SK-N-SH (cell line): ENCODE measurements around the gene WTAP. TPM values are rescaled to one million over a fixed set of nuclear protein-coding genes. Genes with fewer than 3 reads are reported as not detected.

Experiments used
- CTCF ChIA-PET: fragments of 300-600, 350-600 bp; formaldehyde crosslinking; extraction: SDS; loops from one replicate; lab custom pipeline; 2021; lab: Yijun Ruan, JAX
- POLR2A ChIA-PET: fragments of 350-600 bp; sonication (Branson Sonifier 250); formaldehyde crosslinking; extraction: SDS; loops from one replicate; lab custom pipeline; 2020; ENCODE audit warnings: antibody characterized with exemption, inconsistent platforms; lab: Yijun Ruan, JAX
- DNase-seq: peaks from one replicate; pipeline ENCODE4 v3.0.0; 2012
- H2AFZ ChIP-seq: fragments of 200-600 bp; sonication (generic); 2 replicates; pipeline ENCODE4 v1.8.1; 2016; ENCODE audit warnings: antibody characterized with exemption, mild to moderate bottlenecking, low read depth
- H3F3A ChIP-seq: fragments of 200-600 bp; sonication (generic); replicated peaks from 2 replicates; pipeline ENCODE3; 2016; ENCODE audit warnings: antibody characterized with exemption, mild to moderate bottlenecking; ENCODE audit not compliant: insufficient read depth
- H3K27ac ChIP-seq, 2 experiments: fragments of 200-500 bp in 1 of 2; fragments of 200-600 bp in 1 of 2; sonication (Bioruptor generic) in 1 of 2; sonication (generic), shearing (Covaris generic) in 1 of 2; 2 replicates each; pipeline versions ENCODE4 v1.5.1 to v1.6.1; 2014 to 2016; ENCODE audit warnings: low read depth in 2 of 2, inconsistent platforms in 1 of 2, low read length in 1 of 2, mild to moderate bottlenecking in 1 of 2, mixed read lengths in 1 of 2
- H3K27me3 ChIP-seq: fragments of 200-600 bp; sonication (generic), shearing (Covaris generic); 2 replicates; pipeline ENCODE4 v1.6.1; 2016; ENCODE audit warnings: mixed run types; ENCODE audit not compliant: insufficient read depth
- H3K36me3 ChIP-seq, 2 experiments: fragments of 200-500 bp in 1 of 2; fragments of 200-600 bp in 1 of 2; sonication (Bioruptor generic) in 1 of 2; sonication (generic) in 1 of 2; replicated peaks in 1 of 2; 2 replicates each; pipeline versions ENCODE3 to v1.5.1; 2014 to 2016; ENCODE audit warnings: low read length in 1 of 2, mild to moderate bottlenecking in 1 of 2; ENCODE audit not compliant: insufficient read depth in 2 of 2, control insufficient read depth in 1 of 2
- H3K4me1 ChIP-seq, 2 experiments: fragments of 200-500 bp in 1 of 2; fragments of 200-600 bp in 1 of 2; sonication (Bioruptor generic) in 1 of 2; sonication (generic), shearing (Covaris generic) in 1 of 2; 2 replicates each; pipeline versions ENCODE4 v1.5.1 to v1.6.1; 2014 to 2016; ENCODE audit warnings: low read depth in 1 of 2, low read length in 1 of 2, mixed run types in 1 of 2; ENCODE audit not compliant: insufficient read depth in 2 of 2, control insufficient read depth in 1 of 2
- H3K4me2 ChIP-seq: fragments of 200-600 bp; sonication (generic), shearing (Covaris generic); 2 replicates; pipeline ENCODE4 v1.6.1; 2017; ENCODE audit warnings: mixed run types
- H3K4me3 ChIP-seq, 2 experiments: fragments of 200-500 bp in 1 of 2; fragments of 200-600 bp in 1 of 2; sonication (Bioruptor generic) in 1 of 2; sonication (generic), shearing (Covaris generic) in 1 of 2; 2 replicates each; pipeline versions ENCODE4 v1.5.1 to v1.8.1; 2014 to 2016; ENCODE audit warnings: low read depth in 2 of 2, inconsistent platforms in 1 of 2, low read length in 1 of 2, mild to moderate bottlenecking in 1 of 2, mixed read lengths in 1 of 2, moderate library complexity in 1 of 2
- H3K79me2 ChIP-seq: fragments of 200-600 bp; sonication (generic); 2 replicates; pipeline ENCODE4 v1.8.1; 2017; ENCODE audit warnings: mild to moderate bottlenecking; ENCODE audit not compliant: insufficient read depth
- H3K9ac ChIP-seq: fragments of 200-600 bp; sonication (generic); 2 replicates; pipeline ENCODE4 v1.6.1; 2017; ENCODE audit warnings: mixed run types
- H3K9me2 ChIP-seq: fragments of 200-600 bp; sonication (generic); 2 replicates; pipeline ENCODE4 v1.6.1; 2017; ENCODE audit warnings: mixed run types
- H3K9me3 ChIP-seq: fragments of 200-600 bp; sonication (generic); 2 replicates; pipeline ENCODE4 v1.6.1; 2017; ENCODE audit warnings: mixed run types, mild to moderate bottlenecking, moderate library complexity
- H4K20me1 ChIP-seq: fragments of 200-600 bp; sonication (generic); 2 replicates; pipeline ENCODE4 v1.6.1; 2017; ENCODE audit warnings: mild to moderate bottlenecking, mixed run types; ENCODE audit not compliant: insufficient read depth
- EP300 ChIP-seq, 2 experiments: IDR thresholded peaks; 2 replicates each; pipeline versions ENCODE4 v1.4.0 to v1.6.1; 2012; ENCODE audit warnings: borderline replicate concordance in 1 of 2, low read depth in 1 of 2, low read length in 1 of 2
- EZH2phosphoT487 ChIP-seq: fragments of 200-600 bp; sonication (generic); IDR thresholded peaks from 2 replicates; pipeline ENCODE4 v1.6.1; 2017; ENCODE audit warnings: low read depth, mixed run types, mild to moderate bottlenecking, antibody characterized with exemption, moderate library complexity, borderline replicate concordance
- FOSL2 ChIP-seq: IDR thresholded peaks from 2 replicates; pipeline ENCODE4 v1.4.0; 2012; ENCODE audit warnings: low read depth, mild to moderate bottlenecking, moderate library complexity, borderline replicate concordance
- GABPA ChIP-seq: IDR thresholded peaks from 2 replicates; pipeline ENCODE4 v1.4.0; 2012; ENCODE audit warnings: low read depth, mild to moderate bottlenecking
- JUND ChIP-seq: IDR thresholded peaks from 2 replicates; pipeline ENCODE4 v1.4.0; 2012
- MEF2A ChIP-seq: IDR thresholded peaks from 2 replicates; pipeline ENCODE4 v1.4.0; 2012; ENCODE audit warnings: low read depth, borderline replicate concordance
- NFIC ChIP-seq: IDR thresholded peaks from 2 replicates; pipeline ENCODE4 v1.4.0; 2012; ENCODE audit warnings: borderline replicate concordance
- NRF1 ChIP-seq: IDR thresholded peaks from 2 replicates; pipeline ENCODE4 v1.6.1; 2012; ENCODE audit warnings: low read depth, mild to moderate bottlenecking, low read length
- POLR2AphosphoS5 ChIP-seq: IDR thresholded peaks from 2 replicates; pipeline ENCODE4 v1.6.1; 2012; ENCODE audit warnings: low read depth, low read length
- RXRA ChIP-seq: IDR thresholded peaks from 2 replicates; pipeline ENCODE4 v1.4.0; 2012; ENCODE audit warnings: low read depth, mild to moderate bottlenecking, borderline replicate concordance
- SIN3A ChIP-seq: IDR thresholded peaks from 2 replicates; pipeline ENCODE4 v1.6.1; 2012; ENCODE audit warnings: low read depth, mild to moderate bottlenecking, low read length, moderate library complexity, borderline replicate concordance
- SMC3 ChIP-seq: IDR thresholded peaks from 2 replicates; pipeline ENCODE4 v1.6.1; 2012; ENCODE audit warnings: low read depth, low read length, improper control_type of control experiment
- TAF1 ChIP-seq: IDR thresholded peaks from 2 replicates; pipeline ENCODE4 v1.6.1; 2012; ENCODE audit warnings: low read depth, mild to moderate bottlenecking, low read length, moderate library complexity, borderline replicate concordance
- TEAD4 ChIP-seq: IDR thresholded peaks from 2 replicates; pipeline ENCODE4 v1.4.0; 2012; ENCODE audit warnings: mild to moderate bottlenecking, borderline replicate concordance; ENCODE audit not compliant: insufficient read depth
- WGBS: methylation state at CpG from one replicate; pipeline ENCODE4 v1.1.6; 2017; ENCODE audit warnings: low lambda C conversion rate; 5-methylcytosine and 5-hydroxymethylcytosine counted together
- polyA plus RNA-seq, 3 experiments: library from polyadenylated mRNA; depleted of rRNA; stranded (reverse); fragments of >200 nt; gene quantifications; 2 replicates each; pipeline ENCODE4 v1.2.3, GENCODE V29; 2012
- TF ChIP-seq, protein P1 (sequence below): IDR thresholded peaks from 2 replicates; pipeline ENCODE4 v1.4.0; 2012; ENCODE audit warnings: low read depth, borderline replicate concordance
- TF ChIP-seq, protein P2 (sequence below): fragments of 200-600 bp; sonication (generic); IDR thresholded peaks from 2 replicates; pipeline ENCODE4 v1.6.1; 2017; ENCODE audit warnings: antibody characterized with exemption, mild to moderate bottlenecking, moderate library complexity
- TF ChIP-seq, protein P3 (sequence below): fragments of 150-350 bp; IDR thresholded peaks from 2 replicates; pipeline ENCODE4 v1.6.1; 2017; ENCODE audit warnings: antibody characterized with exemption, low read length, low read depth, borderline replicate concordance
- TF ChIP-seq, protein P4 (sequence below): IDR thresholded peaks from 2 replicates; pipeline ENCODE4 v1.6.1; 2012; ENCODE audit warnings: mild to moderate bottlenecking, low read depth, low read length, moderate library complexity

Gene WTAP
- polyA plus RNA-seq, 1 of the 3 experiments (the other 2 are of a cell fraction) = 12.8 TPM

DNA sequence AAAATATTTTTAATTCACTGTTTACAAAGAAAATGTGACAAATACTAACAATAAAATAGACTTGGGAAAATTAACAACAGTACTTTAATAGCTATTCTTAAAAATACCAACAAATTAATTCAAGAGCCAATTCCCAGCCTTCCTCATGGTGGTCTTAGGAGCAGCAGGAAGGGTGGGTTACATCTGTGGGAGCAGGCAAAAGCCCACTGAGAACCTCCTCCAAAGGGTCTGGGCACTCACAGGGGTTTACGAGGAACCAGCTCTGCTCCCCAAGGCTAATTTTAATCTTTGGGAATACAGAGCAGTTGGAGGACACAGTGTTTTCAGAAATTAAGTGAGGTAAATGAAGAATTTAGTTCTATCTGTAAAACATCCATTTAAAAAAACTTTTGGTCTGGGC lies 44.5 kb upstream of the WTAP start (continued):
- TF ChIP-seq EZH2phosphoT487 (no peak), SIN3A (no peak)
- TF ChIP-seq, all 33 proteins: peak for 0

DNA sequence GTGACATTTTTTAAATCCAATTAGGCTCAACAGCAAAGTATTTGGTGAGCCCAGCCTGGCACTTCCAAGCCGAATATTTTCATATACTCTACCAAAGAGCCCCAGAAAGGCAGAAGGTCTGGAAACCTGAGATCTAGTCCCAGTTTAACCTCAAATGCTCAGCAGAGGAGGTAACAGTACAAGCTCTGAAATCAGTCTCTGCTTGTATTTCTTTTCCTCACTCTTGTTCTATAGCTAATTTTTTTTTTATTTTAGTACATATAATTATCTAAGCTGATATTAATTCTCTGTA lies 43.3 kb upstream of the WTAP start:
- Histone ChIP-seq H3K9me3 (no peaks in the 10 kb centered on the region), H3K36me3 (peaks cover 34% of the 10 kb centered on the region in 2 experiments), H3K9ac (no peak overlapping the region), H3K4me2 (no peak overlapping the region), H2AFZ (no peak overlapping the region), H4K20me1 (no peaks in the 10 kb centered on the region), H3K9me2 (no peaks in the 10 kb centered on the region), H3F3A (peaks cover 9% of the 10 kb centered on the region), H3K79me2 (peaks cover 14% of the 10 kb centered on the region), H3K4me1 (no peaks in the 10 kb centered on the region), H3K27ac (no peak overlapping the region), H3K4me3 (no peak overlapping the region), H3K27me3 (no peaks in the 10 kb centered on the region)
- TF ChIP-seq SMC3 = no peak
- TF ChIP-seq RXRA = no peak
- no peak for TF ChIP-seq EZH2phosphoT487
- no peak for TF ChIP-seq POLR2AphosphoS5
- no peak for TF ChIP-seq GABPA
- TF ChIP-seq, protein P1, sequence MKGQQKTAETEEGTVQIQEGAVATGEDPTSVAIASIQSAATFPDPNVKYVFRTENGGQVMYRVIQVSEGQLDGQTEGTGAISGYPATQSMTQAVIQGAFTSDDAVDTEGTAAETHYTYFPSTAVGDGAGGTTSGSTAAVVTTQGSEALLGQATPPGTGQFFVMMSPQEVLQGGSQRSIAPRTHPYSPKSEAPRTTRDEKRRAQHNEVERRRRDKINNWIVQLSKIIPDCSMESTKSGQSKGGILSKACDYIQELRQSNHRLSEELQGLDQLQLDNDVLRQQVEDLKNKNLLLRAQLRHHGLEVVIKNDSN = no peak
- TF ChIP-seq NRF1 = no peak
- no peak for TF ChIP-seq JUND
- TF ChIP-seq EP300 (IDR thresholded peaks at IDR 0.05; ENCODE audit: borderline replicate concordance in 1 of 2, low read depth in 1 of 2, low read length in 1 of 2) = no peak
- TF ChIP-seq, protein P2, sequence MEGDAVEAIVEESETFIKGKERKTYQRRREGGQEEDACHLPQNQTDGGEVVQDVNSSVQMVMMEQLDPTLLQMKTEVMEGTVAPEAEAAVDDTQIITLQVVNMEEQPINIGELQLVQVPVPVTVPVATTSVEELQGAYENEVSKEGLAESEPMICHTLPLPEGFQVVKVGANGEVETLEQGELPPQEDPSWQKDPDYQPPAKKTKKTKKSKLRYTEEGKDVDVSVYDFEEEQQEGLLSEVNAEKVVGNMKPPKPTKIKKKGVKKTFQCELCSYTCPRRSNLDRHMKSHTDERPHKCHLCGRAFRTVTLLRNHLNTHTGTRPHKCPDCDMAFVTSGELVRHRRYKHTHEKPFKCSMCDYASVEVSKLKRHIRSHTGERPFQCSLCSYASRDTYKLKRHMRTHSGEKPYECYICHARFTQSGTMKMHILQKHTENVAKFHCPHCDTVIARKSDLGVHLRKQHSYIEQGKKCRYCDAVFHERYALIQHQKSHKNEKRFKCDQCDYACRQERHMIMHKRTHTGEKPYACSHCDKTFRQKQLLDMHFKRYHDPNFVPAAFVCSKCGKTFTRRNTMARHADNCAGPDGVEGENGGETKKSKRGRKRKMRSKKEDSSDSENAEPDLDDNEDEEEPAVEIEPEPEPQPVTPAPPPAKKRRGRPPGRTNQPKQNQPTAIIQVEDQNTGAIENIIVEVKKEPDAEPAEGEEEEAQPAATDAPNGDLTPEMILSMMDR = no peak
- no peak for TF ChIP-seq SIN3A
- no peak for TF ChIP-seq TEAD4
- TF ChIP-seq NFIC = no peak
- TF ChIP-seq FOSL2 = no peak
- no peak for TF ChIP-seq MEF2A
- TF ChIP-seq, protein P3, sequence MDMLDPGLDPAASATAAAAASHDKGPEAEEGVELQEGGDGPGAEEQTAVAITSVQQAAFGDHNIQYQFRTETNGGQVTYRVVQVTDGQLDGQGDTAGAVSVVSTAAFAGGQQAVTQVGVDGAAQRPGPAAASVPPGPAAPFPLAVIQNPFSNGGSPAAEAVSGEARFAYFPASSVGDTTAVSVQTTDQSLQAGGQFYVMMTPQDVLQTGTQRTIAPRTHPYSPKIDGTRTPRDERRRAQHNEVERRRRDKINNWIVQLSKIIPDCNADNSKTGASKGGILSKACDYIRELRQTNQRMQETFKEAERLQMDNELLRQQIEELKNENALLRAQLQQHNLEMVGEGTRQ = no peak
- TF ChIP-seq, protein P4, sequence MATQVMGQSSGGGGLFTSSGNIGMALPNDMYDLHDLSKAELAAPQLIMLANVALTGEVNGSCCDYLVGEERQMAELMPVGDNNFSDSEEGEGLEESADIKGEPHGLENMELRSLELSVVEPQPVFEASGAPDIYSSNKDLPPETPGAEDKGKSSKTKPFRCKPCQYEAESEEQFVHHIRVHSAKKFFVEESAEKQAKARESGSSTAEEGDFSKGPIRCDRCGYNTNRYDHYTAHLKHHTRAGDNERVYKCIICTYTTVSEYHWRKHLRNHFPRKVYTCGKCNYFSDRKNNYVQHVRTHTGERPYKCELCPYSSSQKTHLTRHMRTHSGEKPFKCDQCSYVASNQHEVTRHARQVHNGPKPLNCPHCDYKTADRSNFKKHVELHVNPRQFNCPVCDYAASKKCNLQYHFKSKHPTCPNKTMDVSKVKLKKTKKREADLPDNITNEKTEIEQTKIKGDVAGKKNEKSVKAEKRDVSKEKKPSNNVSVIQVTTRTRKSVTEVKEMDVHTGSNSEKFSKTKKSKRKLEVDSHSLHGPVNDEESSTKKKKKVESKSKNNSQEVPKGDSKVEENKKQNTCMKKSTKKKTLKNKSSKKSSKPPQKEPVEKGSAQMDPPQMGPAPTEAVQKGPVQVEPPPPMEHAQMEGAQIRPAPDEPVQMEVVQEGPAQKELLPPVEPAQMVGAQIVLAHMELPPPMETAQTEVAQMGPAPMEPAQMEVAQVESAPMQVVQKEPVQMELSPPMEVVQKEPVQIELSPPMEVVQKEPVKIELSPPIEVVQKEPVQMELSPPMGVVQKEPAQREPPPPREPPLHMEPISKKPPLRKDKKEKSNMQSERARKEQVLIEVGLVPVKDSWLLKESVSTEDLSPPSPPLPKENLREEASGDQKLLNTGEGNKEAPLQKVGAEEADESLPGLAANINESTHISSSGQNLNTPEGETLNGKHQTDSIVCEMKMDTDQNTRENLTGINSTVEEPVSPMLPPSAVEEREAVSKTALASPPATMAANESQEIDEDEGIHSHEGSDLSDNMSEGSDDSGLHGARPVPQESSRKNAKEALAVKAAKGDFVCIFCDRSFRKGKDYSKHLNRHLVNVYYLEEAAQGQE = no peak
- no peak for TF ChIP-seq TAF1
- CTCF ChIA-PET = interaction anchor here (3.7 kb wide), 1 partner anchor 8 kb away, joined by 24 read pairs; the partner anchor contains the start of gene SOD2
- POLR2A ChIA-PET = no interaction called here
- no peak for DNase-seq
- WGBS = 90% methylated on average over 1 of the region's 1 CpG
